C4-2B (cell line): ENCODE results near the gene MED16.

ENCODE experiments used
- ZFX ChIP-seq: fragments of 450-650 bp; IDR thresholded peaks from 2 replicates; pipeline ENCODE4 v1.6.1; 2017
- TF ChIP-seq, protein P1 (sequence below): fragments of 450-650 bp; conservative IDR thresholded peaks from 2 replicates; pipeline ENCODE4 v1.5.1; 2017; ENCODE audit warnings: mild to moderate bottlenecking

DNA sequence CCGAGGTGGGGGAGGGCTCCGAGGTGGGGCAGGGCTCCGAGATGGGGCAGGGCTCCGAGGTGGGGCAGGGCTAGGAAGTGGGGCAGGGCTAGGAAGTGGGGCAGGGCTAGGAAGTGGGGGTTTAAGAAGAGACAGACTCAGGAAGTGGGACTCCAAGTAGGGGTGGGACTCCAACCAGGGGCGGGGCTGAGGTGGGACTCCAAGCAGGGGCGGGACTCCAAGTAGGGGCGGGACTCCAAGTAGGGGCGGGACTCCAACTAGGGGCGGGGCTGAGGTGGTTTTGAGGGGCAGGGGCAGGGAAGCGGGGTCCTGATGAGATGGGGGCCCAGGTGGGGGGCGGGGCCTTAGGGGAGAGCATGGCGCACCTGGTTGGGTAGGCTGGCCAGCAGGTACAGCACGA, 19.9 kb downstream of the MED16 start:
- TF ChIP-seq, protein P1, sequence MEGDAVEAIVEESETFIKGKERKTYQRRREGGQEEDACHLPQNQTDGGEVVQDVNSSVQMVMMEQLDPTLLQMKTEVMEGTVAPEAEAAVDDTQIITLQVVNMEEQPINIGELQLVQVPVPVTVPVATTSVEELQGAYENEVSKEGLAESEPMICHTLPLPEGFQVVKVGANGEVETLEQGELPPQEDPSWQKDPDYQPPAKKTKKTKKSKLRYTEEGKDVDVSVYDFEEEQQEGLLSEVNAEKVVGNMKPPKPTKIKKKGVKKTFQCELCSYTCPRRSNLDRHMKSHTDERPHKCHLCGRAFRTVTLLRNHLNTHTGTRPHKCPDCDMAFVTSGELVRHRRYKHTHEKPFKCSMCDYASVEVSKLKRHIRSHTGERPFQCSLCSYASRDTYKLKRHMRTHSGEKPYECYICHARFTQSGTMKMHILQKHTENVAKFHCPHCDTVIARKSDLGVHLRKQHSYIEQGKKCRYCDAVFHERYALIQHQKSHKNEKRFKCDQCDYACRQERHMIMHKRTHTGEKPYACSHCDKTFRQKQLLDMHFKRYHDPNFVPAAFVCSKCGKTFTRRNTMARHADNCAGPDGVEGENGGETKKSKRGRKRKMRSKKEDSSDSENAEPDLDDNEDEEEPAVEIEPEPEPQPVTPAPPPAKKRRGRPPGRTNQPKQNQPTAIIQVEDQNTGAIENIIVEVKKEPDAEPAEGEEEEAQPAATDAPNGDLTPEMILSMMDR: no peak
- no peak for TF ChIP-seq ZFX
